Measurements from ENCODE around the gene PRRG3.
A peak's percentile ranks its signal among the peaks of the same experiment; 100 is the strongest.

PRRG3 gene

GRCh38 chrX:151746502-151746901, 51.2 kb downstream of the PRRG3 start:
- no peak for DNase-seq

- DNase-seq, result no peak
Measured at GRCh38 chrX:151750511-151750910, 55.3 kb downstream of the PRRG3 start.

GRCh38 chrX:151752847-151753246, 57.6 kb downstream of the PRRG3 start:
- no peak for DNase-seq

GRCh38 chrX:151753313-151754046, 58.2 kb downstream of the PRRG3 start:
- peak; percentile 24 for DNase-seq

GRCh38 chrX:151754047-151754429, 58.8 kb downstream of the PRRG3 start:
- DNase-seq, result peak; percentile 1

DNA sequence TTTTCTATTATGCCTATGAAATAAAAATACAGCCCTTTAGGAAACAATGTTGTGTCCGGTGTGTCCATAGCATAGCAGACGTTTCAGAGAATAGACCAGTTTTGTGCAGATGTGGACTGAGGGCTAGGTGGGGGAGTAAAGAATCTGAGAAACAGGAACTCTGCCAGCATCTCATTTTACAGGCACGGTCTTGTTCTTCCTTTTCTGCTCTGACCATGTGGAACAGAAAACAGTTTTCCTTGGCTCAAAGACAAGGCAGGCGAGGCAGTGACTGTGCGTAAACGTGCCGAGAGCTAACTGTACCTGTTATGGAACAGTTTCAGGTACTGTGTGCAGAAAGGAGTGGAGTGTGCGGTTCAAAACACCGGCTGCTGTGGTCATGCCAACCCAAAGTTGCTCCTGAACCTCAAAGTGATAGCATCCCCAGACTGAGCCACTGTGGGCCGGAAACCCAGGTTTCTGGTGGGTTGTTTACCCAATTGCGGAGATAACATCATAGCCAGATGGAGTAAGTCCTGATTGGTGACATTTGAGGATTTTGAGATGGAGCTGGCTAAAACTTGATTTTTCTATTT, 59.5 kb downstream of the PRRG3 start:
- DNase-seq, result no peak

Data from MV-4-11 (cell line).